ENCODE results near the gene MAD1L1. TPM values are rescaled to one million over a fixed set of nuclear protein-coding genes. Genes with fewer than 3 reads are reported as not detected.

MAD1L1 gene
- total RNA-seq, 1 experiment from 2014 or later: 43.8 TPM

DNA sequence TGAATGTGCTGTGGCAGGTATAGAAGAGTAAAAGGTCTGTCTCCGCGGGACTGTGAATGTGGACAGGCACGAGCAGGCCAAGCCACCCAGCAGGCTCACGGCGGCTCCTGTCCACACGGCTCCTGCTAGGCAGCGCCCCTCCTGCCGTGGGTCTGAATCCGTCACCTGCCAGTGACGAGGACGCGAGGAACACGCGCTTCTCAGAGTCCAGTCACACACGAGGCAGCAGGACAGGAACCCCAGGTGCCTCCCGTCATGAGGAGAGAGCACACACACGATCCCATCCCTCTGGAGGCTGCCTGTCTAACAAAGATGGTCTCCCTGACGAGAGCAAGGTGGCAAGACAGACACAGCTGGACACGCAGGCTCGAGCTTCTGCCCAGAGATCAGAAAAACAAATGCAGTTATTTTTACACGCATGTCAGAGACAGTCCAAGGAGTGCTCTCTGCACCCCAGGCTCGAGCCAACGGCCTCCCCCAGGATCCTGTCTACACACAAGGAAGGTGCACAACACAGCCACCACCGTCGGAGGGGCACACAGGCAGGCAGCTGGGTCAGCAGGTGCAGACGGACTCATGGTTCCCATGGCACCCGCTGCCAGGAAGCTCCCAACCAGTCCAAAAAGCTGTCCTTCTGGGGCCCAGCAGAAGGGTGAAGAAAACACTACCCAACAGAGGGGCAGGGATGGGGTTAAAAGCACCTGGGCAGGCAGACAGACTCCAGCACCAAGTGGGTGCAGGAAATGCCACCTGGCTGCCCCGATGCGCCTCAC is 103.2 kb downstream of the MAD1L1 start:
- ATAC-seq: no peak
- H3K4me3 Mint-ChIP-seq: no peak overlapping the region
- peak overlapping the region; percentile 73 for H3K27ac Mint-ChIP-seq
- H3K4me1 Mint-ChIP-seq: no peaks in the 10 kb centered on the region
- DNase-seq (ENCODE audit: low spot score): no peak
- H3K36me3 Mint-ChIP-seq: peaks cover 13% of the 10 kb centered on the region
- H3K9me3 Mint-ChIP-seq: no peaks in the 10 kb centered on the region
- CTCF ChIA-PET: interaction anchor here (0.8 to 1.3 kb wide), 3 partner anchors 18 to 80 kb away, joined by 3 read pairs; no protein-coding TSS in a partner anchor
- H3K27me3 Mint-ChIP-seq (ENCODE audit: low read depth): no peaks in the 10 kb centered on the region
- TF ChIP-seq PRRX2 (CRISPR knock-in tag; IDR thresholded peaks at IDR 0.05): no peak
- no peak for TF ChIP-seq SP1 (CRISPR knock-in tag; conservative IDR thresholded peaks at IDR 0.05)
- TF ChIP-seq, protein P1, sequence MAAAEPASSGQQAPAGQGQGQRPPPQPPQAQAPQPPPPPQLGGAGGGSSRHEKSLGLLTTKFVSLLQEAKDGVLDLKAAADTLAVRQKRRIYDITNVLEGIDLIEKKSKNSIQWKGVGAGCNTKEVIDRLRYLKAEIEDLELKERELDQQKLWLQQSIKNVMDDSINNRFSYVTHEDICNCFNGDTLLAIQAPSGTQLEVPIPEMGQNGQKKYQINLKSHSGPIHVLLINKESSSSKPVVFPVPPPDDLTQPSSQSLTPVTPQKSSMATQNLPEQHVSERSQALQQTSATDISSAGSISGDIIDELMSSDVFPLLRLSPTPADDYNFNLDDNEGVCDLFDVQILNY (CRISPR knock-in tag; IDR thresholded peaks at IDR 0.05): no peak
- TF ChIP-seq ZNF671 (CRISPR knock-in tag; IDR thresholded peaks at IDR 0.05): no peak
- no peak for TF ChIP-seq FOXP1 (CRISPR knock-in tag; IDR thresholded peaks at IDR 0.05; ENCODE audit: borderline replicate concordance)
- no peak for TF ChIP-seq ZBTB21 (CRISPR knock-in tag; IDR thresholded peaks at IDR 0.05; ENCODE audit: borderline replicate concordance)
- no peak for TF ChIP-seq ZNF263 (CRISPR knock-in tag; IDR thresholded peaks at IDR 0.05; ENCODE audit: low read depth)
- TF ChIP-seq SOX15 (CRISPR knock-in tag; IDR thresholded peaks at IDR 0.05): no peak
- TF ChIP-seq, protein P2, sequence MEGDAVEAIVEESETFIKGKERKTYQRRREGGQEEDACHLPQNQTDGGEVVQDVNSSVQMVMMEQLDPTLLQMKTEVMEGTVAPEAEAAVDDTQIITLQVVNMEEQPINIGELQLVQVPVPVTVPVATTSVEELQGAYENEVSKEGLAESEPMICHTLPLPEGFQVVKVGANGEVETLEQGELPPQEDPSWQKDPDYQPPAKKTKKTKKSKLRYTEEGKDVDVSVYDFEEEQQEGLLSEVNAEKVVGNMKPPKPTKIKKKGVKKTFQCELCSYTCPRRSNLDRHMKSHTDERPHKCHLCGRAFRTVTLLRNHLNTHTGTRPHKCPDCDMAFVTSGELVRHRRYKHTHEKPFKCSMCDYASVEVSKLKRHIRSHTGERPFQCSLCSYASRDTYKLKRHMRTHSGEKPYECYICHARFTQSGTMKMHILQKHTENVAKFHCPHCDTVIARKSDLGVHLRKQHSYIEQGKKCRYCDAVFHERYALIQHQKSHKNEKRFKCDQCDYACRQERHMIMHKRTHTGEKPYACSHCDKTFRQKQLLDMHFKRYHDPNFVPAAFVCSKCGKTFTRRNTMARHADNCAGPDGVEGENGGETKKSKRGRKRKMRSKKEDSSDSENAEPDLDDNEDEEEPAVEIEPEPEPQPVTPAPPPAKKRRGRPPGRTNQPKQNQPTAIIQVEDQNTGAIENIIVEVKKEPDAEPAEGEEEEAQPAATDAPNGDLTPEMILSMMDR (IDR thresholded peaks at IDR 0.05): no peak
- TF ChIP-seq KAT7 (CRISPR knock-in tag; IDR thresholded peaks at IDR 0.05; ENCODE audit: borderline replicate concordance): no peak
- TF ChIP-seq, protein P3, sequence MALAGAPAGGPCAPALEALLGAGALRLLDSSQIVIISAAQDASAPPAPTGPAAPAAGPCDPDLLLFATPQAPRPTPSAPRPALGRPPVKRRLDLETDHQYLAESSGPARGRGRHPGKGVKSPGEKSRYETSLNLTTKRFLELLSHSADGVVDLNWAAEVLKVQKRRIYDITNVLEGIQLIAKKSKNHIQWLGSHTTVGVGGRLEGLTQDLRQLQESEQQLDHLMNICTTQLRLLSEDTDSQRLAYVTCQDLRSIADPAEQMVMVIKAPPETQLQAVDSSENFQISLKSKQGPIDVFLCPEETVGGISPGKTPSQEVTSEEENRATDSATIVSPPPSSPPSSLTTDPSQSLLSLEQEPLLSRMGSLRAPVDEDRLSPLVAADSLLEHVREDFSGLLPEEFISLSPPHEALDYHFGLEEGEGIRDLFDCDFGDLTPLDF (CRISPR knock-in tag; IDR thresholded peaks at IDR 0.05): no peak
- TF ChIP-seq ETV6 (CRISPR knock-in tag; IDR thresholded peaks at IDR 0.05): no peak
- no peak for TF ChIP-seq FOXJ3 (CRISPR knock-in tag; IDR thresholded peaks at IDR 0.05; ENCODE audit: borderline replicate concordance)
- TF ChIP-seq OVOL2 (CRISPR knock-in tag; IDR thresholded peaks at IDR 0.05; ENCODE audit: borderline replicate concordance): no peak
- no peak for TF ChIP-seq HMGA2 (CRISPR knock-in tag; IDR thresholded peaks at IDR 0.05)
- POLR2A ChIA-PET: interaction anchor here (1.0 kb wide), 1 partner anchor 87 kb away, joined by 3 read pairs; no protein-coding TSS in a partner anchor

DNA sequence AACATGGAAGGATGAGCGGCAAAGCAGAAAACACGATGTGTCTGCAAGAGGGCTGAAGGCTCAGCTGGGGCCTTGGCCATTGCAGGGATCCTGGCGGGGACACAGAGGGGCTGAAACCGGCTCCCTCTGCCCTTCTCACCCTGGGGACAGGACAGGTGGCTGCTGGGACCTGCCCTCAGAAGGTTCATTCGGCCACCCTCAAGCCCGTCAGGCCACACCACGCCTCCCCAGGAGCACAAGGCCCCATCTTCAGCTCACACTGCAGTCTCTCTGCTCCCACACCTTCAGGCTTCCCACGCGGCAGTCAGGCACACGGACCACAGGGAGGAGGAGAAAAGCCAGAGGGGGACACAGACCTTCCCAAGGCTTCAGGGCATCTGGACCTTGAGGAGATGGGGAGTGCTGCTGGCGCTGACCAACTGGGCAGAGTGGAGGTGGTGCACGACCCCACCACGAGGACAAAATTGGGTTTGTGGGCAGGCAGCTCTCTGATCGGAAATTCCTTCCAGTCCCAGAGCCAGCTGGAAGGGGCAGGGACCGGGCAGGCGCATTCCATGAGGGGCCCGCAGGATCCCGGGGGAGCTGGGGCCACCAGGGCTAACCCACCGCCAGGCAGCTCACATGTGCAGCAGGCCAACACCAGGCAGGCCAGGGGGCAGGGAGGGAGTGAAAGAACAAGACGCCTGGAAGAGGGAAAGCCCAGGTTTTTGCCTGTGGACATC is 104.0 kb downstream of the MAD1L1 start:
- Mint-ChIP-seq H3K27me3 (ENCODE audit: low read depth) (no peaks in the 10 kb centered on the region), H3K36me3 (peaks cover 6% of the 10 kb centered on the region), H3K27ac (peak overlapping the region; percentile 84), H3K9me3 (no peaks in the 10 kb centered on the region), H3K4me1 (no peaks in the 10 kb centered on the region), H3K4me3 (no peak overlapping the region)
- ATAC-seq (no peak), DNase-seq (ENCODE audit: low spot score) (no peak)
- TF ChIP-seq SMAD4 (CRISPR knock-in tag; IDR thresholded peaks at IDR 0.05): no peak
- POLR2A ChIA-PET: no interaction called here
- CTCF ChIA-PET: no interaction called here

DNA sequence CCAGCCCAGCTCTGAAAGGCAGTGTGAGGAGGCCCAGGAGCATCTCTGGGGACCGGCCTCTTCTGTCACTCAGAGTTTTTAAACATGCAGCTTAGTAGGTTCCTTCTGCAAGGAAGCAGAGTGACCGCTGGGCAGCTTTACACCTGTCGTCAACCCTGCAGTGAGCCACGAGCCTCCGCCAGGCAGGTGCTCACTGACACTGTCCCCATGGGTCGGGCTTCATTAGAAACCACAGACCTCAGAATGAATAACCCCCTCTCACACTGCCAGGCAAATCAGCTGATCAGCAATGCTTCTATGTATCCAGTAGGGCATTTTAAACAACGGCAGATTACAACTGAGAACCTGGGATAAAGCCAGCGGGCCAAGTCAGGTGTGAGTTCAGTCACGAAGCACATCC is 106.1 kb downstream of the MAD1L1 start:
- DNase-seq (ENCODE audit: low spot score) (no peak), ATAC-seq (no peak)
- H3K4me3 Mint-ChIP-seq: no peak overlapping the region
- ChIA-PET POLR2A (no interaction called here), CTCF (interaction anchor here (1.6 kb wide), 1 partner anchor 22 kb away, joined by 4 read pairs; no protein-coding TSS in a partner anchor)
- no peak overlapping the region for H3K27ac Mint-ChIP-seq
- H3K9me3 Mint-ChIP-seq: no peaks in the 10 kb centered on the region
- no peaks in the 10 kb centered on the region; the same call in 1 of the 2 replicates for H3K36me3 Mint-ChIP-seq
- H3K4me1 Mint-ChIP-seq: no peaks in the 10 kb centered on the region
- TF ChIP-seq ZNF317 (CRISPR knock-in tag; IDR thresholded peaks at IDR 0.05; ENCODE audit: borderline replicate concordance, low read depth): no peak
- TF ChIP-seq, protein P4, sequence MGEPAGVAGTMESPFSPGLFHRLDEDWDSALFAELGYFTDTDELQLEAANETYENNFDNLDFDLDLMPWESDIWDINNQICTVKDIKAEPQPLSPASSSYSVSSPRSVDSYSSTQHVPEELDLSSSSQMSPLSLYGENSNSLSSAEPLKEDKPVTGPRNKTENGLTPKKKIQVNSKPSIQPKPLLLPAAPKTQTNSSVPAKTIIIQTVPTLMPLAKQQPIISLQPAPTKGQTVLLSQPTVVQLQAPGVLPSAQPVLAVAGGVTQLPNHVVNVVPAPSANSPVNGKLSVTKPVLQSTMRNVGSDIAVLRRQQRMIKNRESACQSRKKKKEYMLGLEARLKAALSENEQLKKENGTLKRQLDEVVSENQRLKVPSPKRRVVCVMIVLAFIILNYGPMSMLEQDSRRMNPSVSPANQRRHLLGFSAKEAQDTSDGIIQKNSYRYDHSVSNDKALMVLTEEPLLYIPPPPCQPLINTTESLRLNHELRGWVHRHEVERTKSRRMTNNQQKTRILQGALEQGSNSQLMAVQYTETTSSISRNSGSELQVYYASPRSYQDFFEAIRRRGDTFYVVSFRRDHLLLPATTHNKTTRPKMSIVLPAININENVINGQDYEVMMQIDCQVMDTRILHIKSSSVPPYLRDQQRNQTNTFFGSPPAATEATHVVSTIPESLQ (CRISPR knock-in tag; IDR thresholded peaks at IDR 0.05): no peak
- TF ChIP-seq, protein P5, sequence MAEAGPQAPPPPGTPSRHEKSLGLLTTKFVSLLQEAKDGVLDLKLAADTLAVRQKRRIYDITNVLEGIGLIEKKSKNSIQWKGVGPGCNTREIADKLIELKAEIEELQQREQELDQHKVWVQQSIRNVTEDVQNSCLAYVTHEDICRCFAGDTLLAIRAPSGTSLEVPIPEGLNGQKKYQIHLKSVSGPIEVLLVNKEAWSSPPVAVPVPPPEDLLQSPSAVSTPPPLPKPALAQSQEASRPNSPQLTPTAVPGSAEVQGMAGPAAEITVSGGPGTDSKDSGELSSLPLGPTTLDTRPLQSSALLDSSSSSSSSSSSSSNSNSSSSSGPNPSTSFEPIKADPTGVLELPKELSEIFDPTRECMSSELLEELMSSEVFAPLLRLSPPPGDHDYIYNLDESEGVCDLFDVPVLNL (CRISPR knock-in tag; IDR thresholded peaks at IDR 0.05; ENCODE audit: borderline replicate concordance, low read depth): no peak
- TF ChIP-seq RELA (CRISPR knock-in tag; IDR thresholded peaks at IDR 0.05; ENCODE audit: borderline replicate concordance): no peak
- TF ChIP-seq FOXP1 (CRISPR knock-in tag; IDR thresholded peaks at IDR 0.05; ENCODE audit: borderline replicate concordance): no peak
- no peaks in the 10 kb centered on the region for H3K27me3 Mint-ChIP-seq (ENCODE audit: low read depth)
